HepG2 (cell line): ENCODE measurements around the gene METRN. TPM values are rescaled to one million over a fixed set of nuclear protein-coding genes. Genes with fewer than 3 reads are reported as not detected.

Experiments used
- ETV5 ChIP-seq: IDR thresholded peaks from 2 replicates; pipeline ENCODE4 v1.6.1; 2018; ENCODE audit warnings: missing biosample characterization, missing genetic modification reagents, inconsistent platforms, borderline replicate concordance
- GZF1 ChIP-seq: sonication (generic); formaldehyde crosslinking; IDR thresholded peaks from 2 replicates; pipeline ENCODE4 v1.5.1; 2020; ENCODE audit warnings: mild to moderate bottlenecking, missing genetic modification reagents
- KMT2B ChIP-seq: IDR thresholded peaks from 2 replicates; pipeline ENCODE4 v1.6.1; 2016; ENCODE audit warnings: missing genetic modification reagents, missing compliant biosample characterization
- NRL ChIP-seq: sonication (generic); formaldehyde crosslinking; IDR thresholded peaks from 2 replicates; pipeline ENCODE4 v1.5.0; 2020; ENCODE audit warnings: missing genetic modification reagents, mild to moderate bottlenecking, moderate library complexity, borderline replicate concordance
- POLR2G ChIP-seq: fragments of 200-400 bp; formaldehyde crosslinking; IDR thresholded peaks from 2 replicates; pipeline ENCODE4 v1.6.1; 2018; ENCODE audit warnings: mild to moderate bottlenecking, low read depth, low read length, moderate library complexity
- RFX1 ChIP-seq: fragments of 450-650 bp; IDR thresholded peaks from 2 replicates; pipeline ENCODE4 v1.6.1; 2017
- SMAD3 ChIP-seq: sonication (generic); formaldehyde crosslinking; IDR thresholded peaks from 2 replicates; pipeline ENCODE4 v1.4.0; 2020; ENCODE audit warnings: missing genetic modification reagents
- ZFYVE20 ChIP-seq: sonication (generic); formaldehyde crosslinking; IDR thresholded peaks from 2 replicates; pipeline ENCODE4 v1.8.0; 2023; ENCODE audit warnings: low read depth, mild to moderate bottlenecking, moderate library complexity, missing genetic modification reagents, borderline replicate concordance
- ZIK1 ChIP-seq: sonication (generic); formaldehyde crosslinking; IDR thresholded peaks from 2 replicates; pipeline ENCODE4 v1.5.0; 2020; ENCODE audit warnings: mild to moderate bottlenecking, low read depth, missing genetic modification reagents, borderline replicate concordance
- ZNF550 ChIP-seq: sonication (generic); formaldehyde crosslinking; IDR thresholded peaks from 2 replicates; pipeline ENCODE4 v1.4.0; 2020; ENCODE audit warnings: mild to moderate bottlenecking, missing genetic modification reagents, borderline replicate concordance
- ZNF556 ChIP-seq: sonication (generic); formaldehyde crosslinking; IDR thresholded peaks from 2 replicates; pipeline ENCODE4 v1.4.0; 2020; ENCODE audit warnings: mild to moderate bottlenecking, missing genetic modification reagents, borderline replicate concordance
- ZNF678 ChIP-seq: sonication (generic); formaldehyde crosslinking; IDR thresholded peaks from 2 replicates; pipeline ENCODE4 v1.4.0; 2020; ENCODE audit warnings: mild to moderate bottlenecking, missing genetic modification reagents
- polyA plus RNA-seq, 8 experiments: library from polyadenylated mRNA; depleted of rRNA in 3 of 8; stranded (reverse) in 7 of 8; unstranded in 1 of 8; fragments of >200 nt; fragmentation: Illumina TruSeq in 4 of 8; extraction: Trizol in 4 of 8; gene quantifications; 2 replicates each; pipeline versions ENCODE4 v1.2.1 to v1.2.3, GENCODE V29; 2011 to 2016; ENCODE audit warnings: low read depth in 4 of 8, missing spikeins in 1 of 8, mixed read lengths in 1 of 8; ENCODE audit not compliant: insufficient read depth in 1 of 8
- total RNA-seq, 5 experiments: library from RNA; depleted of rRNA; stranded (reverse); fragments of >200 nt; fragmentation: Illumina TruSeq; extraction: Trizol; gene quantifications; 2 replicates each; pipeline ENCODE4 v1.2.3, GENCODE V29; 2016; ENCODE audit warnings: low read depth in 1 of 5
- TF ChIP-seq, protein P1 (sequence below): sonication (generic); formaldehyde crosslinking; conservative IDR thresholded peaks from 2 replicates; pipeline ENCODE4 v1.4.0; 2020; ENCODE audit warnings: missing genetic modification reagents
- TF ChIP-seq, protein P2 (sequence below), 2 experiments: IDR thresholded peaks; 2 replicates each; pipeline ENCODE4 v1.6.1; 2011 to 2012; ENCODE audit warnings: low read length in 2 of 2, borderline replicate concordance in 1 of 2, low read depth in 1 of 2, mild to moderate bottlenecking in 1 of 2, moderate library complexity in 1 of 2
- TF ChIP-seq, protein P3 (sequence below): sonication (generic); formaldehyde crosslinking; IDR thresholded peaks from 2 replicates; pipeline ENCODE4 v1.5.1; 2020; ENCODE audit warnings: missing genetic modification reagents, mild to moderate bottlenecking, borderline replicate concordance
- TF ChIP-seq, protein P4 (sequence below): sonication (generic); formaldehyde crosslinking; IDR thresholded peaks from 2 replicates; pipeline ENCODE4 v1.4.0; 2020; ENCODE audit warnings: mild to moderate bottlenecking, low read depth, missing genetic modification reagents

The METRN gene
- total and polyA plus RNA-seq, 2 of the 13 experiments (the other 11 are each of a cell fraction or from before 2014, with no cell fraction given): 25.5 to 46.1 TPM

DNA sequence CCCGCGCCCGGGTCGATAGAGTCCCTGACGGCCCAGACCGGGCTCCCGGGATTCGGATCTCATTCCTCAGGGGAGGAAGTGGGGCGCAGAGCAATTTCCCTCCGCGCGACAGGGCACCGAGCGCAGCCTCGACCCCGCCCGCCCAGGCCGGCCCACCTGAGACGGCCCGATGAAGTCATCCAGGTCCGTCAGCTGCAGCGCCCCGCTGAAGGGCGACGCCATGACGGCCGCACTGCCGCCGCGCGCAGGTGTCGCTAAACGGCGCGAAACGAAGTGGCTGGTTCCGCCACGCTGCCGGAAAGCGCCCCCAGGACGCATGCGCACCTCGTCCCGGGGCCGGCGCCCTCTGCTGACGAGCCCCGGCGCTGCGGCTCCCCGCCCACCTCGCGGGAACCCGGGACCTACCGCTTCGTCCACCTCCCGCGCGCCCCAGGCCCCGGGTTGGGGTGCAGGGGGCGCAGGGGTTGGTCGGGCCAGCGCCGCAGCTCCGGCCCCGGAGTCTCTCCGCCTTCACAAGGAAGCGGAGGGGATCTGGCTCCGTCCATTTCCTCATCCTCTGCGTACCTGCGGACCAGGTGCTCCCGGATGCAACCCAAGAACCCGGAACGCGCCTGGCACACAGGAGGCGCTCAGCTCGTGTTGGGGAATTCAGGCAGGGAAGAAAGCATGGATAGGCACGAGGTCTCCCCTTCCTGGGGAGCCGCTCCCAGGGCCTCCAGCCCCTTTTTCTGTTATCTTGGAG lies 26.0 kb downstream of the METRN start, which contains the start of gene CIAO3 (continued):
- TF ChIP-seq, protein P1, sequence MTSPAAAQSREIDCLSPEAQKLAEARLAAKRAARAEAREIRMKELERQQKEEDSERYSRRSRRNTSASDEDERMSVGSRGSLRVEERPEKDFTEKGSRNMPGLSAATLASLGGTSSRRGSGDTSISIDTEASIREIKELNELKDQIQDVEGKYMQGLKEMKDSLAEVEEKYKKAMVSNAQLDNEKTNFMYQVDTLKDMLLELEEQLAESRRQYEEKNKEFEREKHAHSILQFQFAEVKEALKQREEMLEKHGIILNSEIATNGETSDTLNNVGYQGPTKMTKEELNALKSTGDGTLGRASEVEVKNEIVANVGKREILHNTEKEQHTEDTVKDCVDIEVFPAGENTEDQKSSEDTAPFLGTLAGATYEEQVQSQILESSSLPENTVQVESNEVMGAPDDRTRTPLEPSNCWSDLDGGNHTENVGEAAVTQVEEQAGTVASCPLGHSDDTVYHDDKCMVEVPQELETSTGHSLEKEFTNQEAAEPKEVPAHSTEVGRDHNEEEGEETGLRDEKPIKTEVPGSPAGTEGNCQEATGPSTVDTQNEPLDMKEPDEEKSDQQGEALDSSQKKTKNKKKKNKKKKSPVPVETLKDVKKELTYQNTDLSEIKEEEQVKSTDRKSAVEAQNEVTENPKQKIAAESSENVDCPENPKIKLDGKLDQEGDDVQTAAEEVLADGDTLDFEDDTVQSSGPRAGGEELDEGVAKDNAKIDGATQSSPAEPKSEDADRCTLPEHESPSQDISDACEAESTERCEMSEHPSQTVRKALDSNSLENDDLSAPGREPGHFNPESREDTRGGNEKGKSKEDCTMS (CRISPR knock-in tag): no peak
- TF ChIP-seq, protein P2, sequence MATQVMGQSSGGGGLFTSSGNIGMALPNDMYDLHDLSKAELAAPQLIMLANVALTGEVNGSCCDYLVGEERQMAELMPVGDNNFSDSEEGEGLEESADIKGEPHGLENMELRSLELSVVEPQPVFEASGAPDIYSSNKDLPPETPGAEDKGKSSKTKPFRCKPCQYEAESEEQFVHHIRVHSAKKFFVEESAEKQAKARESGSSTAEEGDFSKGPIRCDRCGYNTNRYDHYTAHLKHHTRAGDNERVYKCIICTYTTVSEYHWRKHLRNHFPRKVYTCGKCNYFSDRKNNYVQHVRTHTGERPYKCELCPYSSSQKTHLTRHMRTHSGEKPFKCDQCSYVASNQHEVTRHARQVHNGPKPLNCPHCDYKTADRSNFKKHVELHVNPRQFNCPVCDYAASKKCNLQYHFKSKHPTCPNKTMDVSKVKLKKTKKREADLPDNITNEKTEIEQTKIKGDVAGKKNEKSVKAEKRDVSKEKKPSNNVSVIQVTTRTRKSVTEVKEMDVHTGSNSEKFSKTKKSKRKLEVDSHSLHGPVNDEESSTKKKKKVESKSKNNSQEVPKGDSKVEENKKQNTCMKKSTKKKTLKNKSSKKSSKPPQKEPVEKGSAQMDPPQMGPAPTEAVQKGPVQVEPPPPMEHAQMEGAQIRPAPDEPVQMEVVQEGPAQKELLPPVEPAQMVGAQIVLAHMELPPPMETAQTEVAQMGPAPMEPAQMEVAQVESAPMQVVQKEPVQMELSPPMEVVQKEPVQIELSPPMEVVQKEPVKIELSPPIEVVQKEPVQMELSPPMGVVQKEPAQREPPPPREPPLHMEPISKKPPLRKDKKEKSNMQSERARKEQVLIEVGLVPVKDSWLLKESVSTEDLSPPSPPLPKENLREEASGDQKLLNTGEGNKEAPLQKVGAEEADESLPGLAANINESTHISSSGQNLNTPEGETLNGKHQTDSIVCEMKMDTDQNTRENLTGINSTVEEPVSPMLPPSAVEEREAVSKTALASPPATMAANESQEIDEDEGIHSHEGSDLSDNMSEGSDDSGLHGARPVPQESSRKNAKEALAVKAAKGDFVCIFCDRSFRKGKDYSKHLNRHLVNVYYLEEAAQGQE (IDR thresholded peaks at IDR 0.05; ENCODE audit: borderline replicate concordance in 1 of 2, low read depth in 1 of 2, low read length in 2 of 2): 0 out of 4 replicates have a peak, but pooled peaks of 1 of the 2 experiments have one; percentile 15
- TF ChIP-seq RFX1 (peak; percentile 12; the same call in 1 of the 2 replicates), GZF1 (CRISPR knock-in tag) (peak; percentile 54; the same call in 1 of the 2 replicates), ZNF678 (CRISPR knock-in tag) (no peak), SMAD3 (CRISPR knock-in tag) (peak; percentile 39; the same call in 1 of the 2 replicates), ZNF550 (CRISPR knock-in tag) (peak; percentile 91; the same call in 1 of the 2 replicates), ZIK1 (CRISPR knock-in tag) (peak; percentile 50; the same call in 1 of the 2 replicates), ETV5 (peak; percentile 44), NRL (0 out of 2 replicates have a peak, but pooled peaks have one; percentile 36), ZFYVE20 (CRISPR knock-in tag) (0 out of 2 replicates have a peak, but pooled peaks have one; percentile 39), ZNF556 (peak; percentile 87; the same call in 1 of the 2 replicates), POLR2G (peak; percentile 72), KMT2B (CRISPR knock-in tag) (peak; percentile 73; the same call in 1 of the 2 replicates)
- TF ChIP-seq, protein P3, sequence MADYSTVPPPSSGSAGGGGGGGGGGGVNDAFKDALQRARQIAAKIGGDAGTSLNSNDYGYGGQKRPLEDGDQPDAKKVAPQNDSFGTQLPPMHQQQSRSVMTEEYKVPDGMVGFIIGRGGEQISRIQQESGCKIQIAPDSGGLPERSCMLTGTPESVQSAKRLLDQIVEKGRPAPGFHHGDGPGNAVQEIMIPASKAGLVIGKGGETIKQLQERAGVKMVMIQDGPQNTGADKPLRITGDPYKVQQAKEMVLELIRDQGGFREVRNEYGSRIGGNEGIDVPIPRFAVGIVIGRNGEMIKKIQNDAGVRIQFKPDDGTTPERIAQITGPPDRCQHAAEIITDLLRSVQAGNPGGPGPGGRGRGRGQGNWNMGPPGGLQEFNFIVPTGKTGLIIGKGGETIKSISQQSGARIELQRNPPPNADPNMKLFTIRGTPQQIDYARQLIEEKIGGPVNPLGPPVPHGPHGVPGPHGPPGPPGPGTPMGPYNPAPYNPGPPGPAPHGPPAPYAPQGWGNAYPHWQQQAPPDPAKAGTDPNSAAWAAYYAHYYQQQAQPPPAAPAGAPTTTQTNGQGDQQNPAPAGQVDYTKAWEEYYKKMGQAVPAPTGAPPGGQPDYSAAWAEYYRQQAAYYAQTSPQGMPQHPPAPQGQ: no peak
- TF ChIP-seq, protein P4, sequence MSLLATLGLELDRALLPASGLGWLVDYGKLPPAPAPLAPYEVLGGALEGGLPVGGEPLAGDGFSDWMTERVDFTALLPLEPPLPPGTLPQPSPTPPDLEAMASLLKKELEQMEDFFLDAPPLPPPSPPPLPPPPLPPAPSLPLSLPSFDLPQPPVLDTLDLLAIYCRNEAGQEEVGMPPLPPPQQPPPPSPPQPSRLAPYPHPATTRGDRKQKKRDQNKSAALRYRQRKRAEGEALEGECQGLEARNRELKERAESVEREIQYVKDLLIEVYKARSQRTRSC (CRISPR knock-in tag): peak; percentile 85; the same call in 1 of the 2 replicates
